HepG2 (cell line): ENCODE results near the gene PRKG1. TPM values are rescaled to one million over a fixed set of nuclear protein-coding genes. Genes with fewer than 3 reads are reported as not detected.

Experiments
- ATAC-seq: fragments of 200-7000 bp; cut with Tn5 transposase; 3 replicates; pipeline ENCODE4 v1.9.1; 2020; ENCODE audit warnings: mild to moderate bottlenecking, moderate library complexity
- BruUV-seq: library from RNA; stranded (reverse); fragments of 400-500 nt; replicated peaks from 2 replicates; lab custom pipeline; 2021; lab: Mats Ljungman, UMichigan
- CTCF ChIA-PET: fragments of 300-600 bp; formaldehyde crosslinking; extraction: SDS; loops from one replicate; lab custom pipeline; 2021; ENCODE audit warnings: low total read pairs, inconsistent platforms, low intra/inter-chr PET ratio; lab: Yijun Ruan, JAX
- POLR2A ChIA-PET: fragments of 350-600 bp; sonication (Branson Sonifier 250); formaldehyde crosslinking; loops from one replicate; lab custom pipeline; 2020; ENCODE audit warnings: antibody characterized with exemption, inconsistent platforms; lab: Yijun Ruan, JAX
- DNase-seq: peaks from one replicate; pipeline ENCODE4 v3.0.0-alpha.2; 2015; ENCODE audit warnings: low spot score
- FAIRE-seq: peaks from 3 replicates; lab custom pipeline; 2011; peaks lifted over from hg19 to GRCh38; lab: Jason Lieb, UNC
- H2AFZ ChIP-seq: one replicate; pipeline ENCODE4 v1.6.1; 2011; ENCODE audit warnings: low read length, inconsistent platforms
- H3K27ac ChIP-seq: fragments of 300-600 bp; 3 replicates; pipeline ENCODE4 v1.8.0; 2011; ENCODE audit warnings: mixed run types, mild to moderate bottlenecking, mixed read lengths, low read length, inconsistent platforms; ENCODE audit not compliant: insufficient read depth; ENCODE audit errors: extremely low read length
- H3K27me3 ChIP-seq, 2 experiments: fragments of 200-600 bp in 1 of 2; 2 replicates in 1 of 2; 3 replicates in 1 of 2; pipeline versions ENCODE4 v1.6.0 to v1.8.0; 2011; ENCODE audit warnings: low read length in 2 of 2, mild to moderate bottlenecking in 2 of 2, moderate library complexity in 2 of 2, inconsistent platforms in 1 of 2; ENCODE audit not compliant: insufficient read depth in 2 of 2, control insufficient read depth in 1 of 2
- H3K36me3 ChIP-seq, 2 experiments: fragments of 200-600 bp in 1 of 2; replicated peaks in 1 of 2; 2 replicates in 1 of 2; 3 replicates in 1 of 2; pipeline versions ENCODE4 v1.5.1 to v1.8.0; 2011; ENCODE audit warnings: low read length in 2 of 2, inconsistent platforms in 1 of 2; ENCODE audit not compliant: insufficient read depth in 2 of 2, control insufficient read depth in 1 of 2
- H3K4me1 ChIP-seq: 2 replicates; pipeline ENCODE4 v1.5.1; 2012; ENCODE audit warnings: low read length, inconsistent platforms; ENCODE audit not compliant: insufficient read depth
- H3K4me2 ChIP-seq: 2 replicates; pipeline ENCODE4 v1.6.0; 2011; ENCODE audit warnings: low read depth, low read length, inconsistent platforms
- H3K4me3 ChIP-seq, 3 experiments: fragments of 200-600 bp in 1 of 3; sonication (generic), shearing (Covaris generic) in 1 of 3; replicated peaks in 1 of 3; 2 replicates each; pipeline ENCODE4 v1.5.1; 2011 to 2016; ENCODE audit warnings: low read length in 3 of 3, inconsistent platforms in 2 of 3, low read depth in 2 of 3, mild to moderate bottlenecking in 2 of 3, control low read depth in 1 of 3, mixed read lengths in 1 of 3; ENCODE audit not compliant: insufficient read depth in 1 of 3
- H3K79me2 ChIP-seq: one replicate; pipeline ENCODE4 v1.6.1; 2011; ENCODE audit warnings: low read length, inconsistent platforms; ENCODE audit not compliant: insufficient read depth
- H3K9ac ChIP-seq: 2 replicates; pipeline ENCODE4 v1.6.0; 2011; ENCODE audit warnings: mild to moderate bottlenecking, low read depth, low read length, inconsistent platforms; ENCODE audit not compliant: insufficient read depth
- H3K9me3 ChIP-seq: 2 replicates; pipeline ENCODE4 v1.5.1; 2012; ENCODE audit warnings: mild to moderate bottlenecking, low read length
- H4K20me1 ChIP-seq: 2 replicates; pipeline ENCODE4 v1.6.0; 2011; ENCODE audit warnings: inconsistent platforms, mild to moderate bottlenecking, low read length, moderate library complexity; ENCODE audit not compliant: insufficient read depth
- BORCS8-MEF2B ChIP-seq: sonication (generic); formaldehyde crosslinking; IDR thresholded peaks from 2 replicates; pipeline ENCODE4 v1.8.0; 2022; ENCODE audit warnings: mild to moderate bottlenecking, missing genetic modification reagents
- DMAP1 ChIP-seq: IDR thresholded peaks from 2 replicates; pipeline ENCODE4 v1.6.1; 2016
- ELF3 ChIP-seq: IDR thresholded peaks from 2 replicates; pipeline ENCODE4 v1.6.1; 2016; ENCODE audit warnings: missing genetic modification reagents, missing compliant biosample characterization
- FLYWCH1 ChIP-seq: sonication (generic); formaldehyde crosslinking; IDR thresholded peaks from 2 replicates; pipeline ENCODE4 v1.8.1; 2023; ENCODE audit warnings: mild to moderate bottlenecking, missing genetic modification reagents
- JUND ChIP-seq: sonication (generic); formaldehyde crosslinking; IDR thresholded peaks from 2 replicates; pipeline ENCODE4 v1.8.0; 2022; ENCODE audit warnings: mild to moderate bottlenecking, missing genetic modification reagents
- KLF16 ChIP-seq, 2 experiments: sonication (generic) in 1 of 2; formaldehyde crosslinking in 1 of 2; IDR thresholded peaks; 2 replicates each; pipeline versions ENCODE4 v1.6.1 to v1.8.0; 2016 to 2023; ENCODE audit warnings: missing genetic modification reagents in 2 of 2, missing compliant biosample characterization in 1 of 2
- MYC ChIP-seq: sonication (generic); formaldehyde crosslinking; IDR thresholded peaks from 2 replicates; pipeline ENCODE4 v1.9.0; 2021; ENCODE audit warnings: missing genetic modification reagents, borderline replicate concordance
- NFYB ChIP-seq: sonication (generic); formaldehyde crosslinking; IDR thresholded peaks from 2 replicates; pipeline ENCODE4 v1.4.0; 2020; ENCODE audit warnings: missing genetic modification reagents
- RAD51 ChIP-seq: fragments of 450-650 bp; IDR thresholded peaks from 2 replicates; pipeline ENCODE4 v1.6.1; 2016; ENCODE audit warnings: borderline replicate concordance
- RARG ChIP-seq: sonication (generic); formaldehyde crosslinking; IDR thresholded peaks from 2 replicates; pipeline ENCODE4 v1.4.0; 2020; ENCODE audit warnings: low read depth, mild to moderate bottlenecking, missing genetic modification reagents
- RFX1 ChIP-seq: fragments of 450-650 bp; IDR thresholded peaks from 2 replicates; pipeline ENCODE4 v1.6.1; 2017
- ZNF160 ChIP-seq: sonication (generic); formaldehyde crosslinking; IDR thresholded peaks from 2 replicates; pipeline ENCODE4 v1.8.0; 2022; ENCODE audit warnings: mild to moderate bottlenecking, inconsistent platforms, missing genetic modification reagents
- ZNF343 ChIP-seq: sonication (generic); formaldehyde crosslinking; IDR thresholded peaks from 2 replicates; pipeline ENCODE4 v1.4.0; 2020; ENCODE audit warnings: mild to moderate bottlenecking, missing genetic modification reagents
- ZNF350 ChIP-seq: sonication (generic); formaldehyde crosslinking; IDR thresholded peaks from 2 replicates; pipeline ENCODE4 v1.4.0; 2020; ENCODE audit warnings: mild to moderate bottlenecking, low read depth, missing genetic modification reagents, borderline replicate concordance
- ZNF607 ChIP-seq: sonication (generic); formaldehyde crosslinking; IDR thresholded peaks from 2 replicates; pipeline ENCODE4 v1.5.1; 2020; ENCODE audit warnings: missing genetic modification reagents, mild to moderate bottlenecking, borderline replicate concordance
- ZSCAN9 ChIP-seq: IDR thresholded peaks from 2 replicates; pipeline ENCODE4 v1.6.1; 2016; ENCODE audit warnings: borderline replicate concordance
- WGBS: methylation state at CpG from one replicate; pipeline ENCODE4 v1.1.6; 2017; ENCODE audit warnings: low lambda C conversion rate; 5-methylcytosine and 5-hydroxymethylcytosine counted together
- in situ Hi-C: cut with HindIII; loops from 2 replicates; pipeline ENCODE4 v1.10.0; 2017; ENCODE audit warnings: low pct_unique_long_range_greater_than_20kb; ENCODE audit not compliant: extremely low pct_ligation_motif_present
- intact Hi-C: fragments of 100-400 bp; cut with micrococcal nuclease; formaldehyde crosslinking; loops from one replicate; pipeline ENCODE4 v1.10.0; 2022; ENCODE audit not compliant: unreplicated experiment
- polyA plus RNA-seq, 8 experiments: library from polyadenylated mRNA; depleted of rRNA in 3 of 8; stranded (reverse) in 7 of 8; unstranded in 1 of 8; fragments of >200 nt; fragmentation: Illumina TruSeq in 4 of 8; extraction: Trizol in 4 of 8; gene quantifications; 2 replicates each; pipeline versions ENCODE4 v1.2.1 to v1.2.3, GENCODE V29; 2011 to 2016; ENCODE audit warnings: low read depth in 4 of 8, missing spikeins in 1 of 8, mixed read lengths in 1 of 8; ENCODE audit not compliant: insufficient read depth in 1 of 8
- total RNA-seq, 5 experiments: library from RNA; depleted of rRNA; stranded (reverse); fragments of >200 nt; fragmentation: Illumina TruSeq; extraction: Trizol; gene quantifications; 2 replicates each; pipeline ENCODE4 v1.2.3, GENCODE V29; 2016; ENCODE audit warnings: low read depth in 1 of 5
- TF ChIP-seq, protein P1 (sequence below): IDR thresholded peaks from 2 replicates; pipeline ENCODE4 v1.6.1; 2016; ENCODE audit warnings: low read depth, control low read depth
- TF ChIP-seq, protein P2 (sequence below): IDR thresholded peaks from 2 replicates; pipeline ENCODE4 v1.6.1; 2016; ENCODE audit warnings: missing compliant biosample characterization, missing genetic modification reagents, borderline replicate concordance
- TF ChIP-seq, protein P3 (sequence below), 2 experiments: sonication (generic) in 1 of 2; formaldehyde crosslinking in 1 of 2; IDR thresholded peaks; 2 replicates each; pipeline versions ENCODE4 v1.6.1 to v1.9.0; 2014 to 2022; ENCODE audit warnings: antibody characterized with exemption in 1 of 2, borderline replicate concordance in 1 of 2, inconsistent platforms in 1 of 2, low read depth in 1 of 2, missing genetic modification reagents in 1 of 2

PRKG1 gene
- total and polyA plus RNA-seq, 2 of the 13 experiments (the other 11 are each of a cell fraction or from before 2014, with no cell fraction given): 0.01 TPM; not detected in 1

DNA sequence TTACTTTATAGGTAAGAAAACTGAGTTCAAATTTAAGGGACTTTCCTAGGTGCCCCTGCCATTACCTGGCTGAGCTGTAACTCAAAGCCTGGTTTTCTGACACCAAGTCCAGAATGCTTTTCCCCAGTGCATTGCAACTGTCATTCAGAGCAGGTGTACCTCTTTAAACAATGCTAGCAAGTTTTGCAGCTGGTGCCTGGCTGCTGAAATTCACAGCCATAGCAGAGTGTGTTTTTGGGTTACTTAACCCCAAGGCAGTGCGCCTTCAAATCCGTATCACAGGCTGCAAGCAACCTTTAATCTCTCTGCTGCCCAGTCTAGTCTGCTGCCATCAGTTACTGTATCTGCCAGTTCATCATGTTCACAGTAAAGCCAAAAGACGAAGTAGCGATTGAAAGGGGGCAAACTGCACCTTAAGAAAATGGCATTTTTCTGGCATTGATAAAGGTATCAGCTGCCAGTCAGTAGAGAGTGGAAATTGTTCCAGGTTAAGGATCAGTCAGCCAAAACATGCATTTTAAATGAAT, 359.7 kb downstream of the PRKG1 start:
- Histone ChIP-seq H3K36me3 (no peaks in the 10 kb centered on the region), H3K27me3 (no peaks in the 10 kb centered on the region), H3K4me3 (no peak overlapping the region), H3K9ac (no peak overlapping the region), H3K9me3 (no peaks in the 10 kb centered on the region), H3K79me2 (no peaks in the 10 kb centered on the region), H3K4me1 (no peaks in the 10 kb centered on the region), H3K4me2 (no peak overlapping the region), H2AFZ (no peak overlapping the region), H3K27ac (no peak overlapping the region), H4K20me1 (no peaks in the 10 kb centered on the region)
- no peak for FAIRE-seq
- TF ChIP-seq ZNF350 (CRISPR knock-in tag) (no peak), ZNF160 (CRISPR knock-in tag) (no peak), JUND (CRISPR knock-in tag) (no peak), RARG (CRISPR knock-in tag) (no peak), KLF16 (CRISPR knock-in tag; IDR thresholded peaks at IDR 0.05) (no peak), FLYWCH1 (CRISPR knock-in tag) (no peak), BORCS8-MEF2B (CRISPR knock-in tag) (no peak), RAD51 (no peak), RFX1 (no peak), ZSCAN9 (CRISPR knock-in tag) (no peak), DMAP1 (CRISPR knock-in tag) (no peak), ELF3 (CRISPR knock-in tag) (no peak), NFYB (CRISPR knock-in tag) (no peak), MYC (CRISPR knock-in tag) (no peak), ZNF343 (CRISPR knock-in tag) (no peak), ZNF607 (CRISPR knock-in tag) (no peak)
- TF ChIP-seq, protein P1, sequence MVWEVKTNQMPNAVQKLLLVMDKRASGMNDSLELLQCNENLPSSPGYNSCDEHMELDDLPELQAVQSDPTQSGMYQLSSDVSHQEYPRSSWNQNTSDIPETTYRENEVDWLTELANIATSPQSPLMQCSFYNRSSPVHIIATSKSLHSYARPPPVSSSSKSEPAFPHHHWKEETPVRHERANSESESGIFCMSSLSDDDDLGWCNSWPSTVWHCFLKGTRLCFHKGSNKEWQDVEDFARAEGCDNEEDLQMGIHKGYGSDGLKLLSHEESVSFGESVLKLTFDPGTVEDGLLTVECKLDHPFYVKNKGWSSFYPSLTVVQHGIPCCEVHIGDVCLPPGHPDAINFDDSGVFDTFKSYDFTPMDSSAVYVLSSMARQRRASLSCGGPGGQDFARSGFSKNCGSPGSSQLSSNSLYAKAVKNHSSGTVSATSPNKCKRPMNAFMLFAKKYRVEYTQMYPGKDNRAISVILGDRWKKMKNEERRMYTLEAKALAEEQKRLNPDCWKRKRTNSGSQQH (CRISPR knock-in tag): no peak
- TF ChIP-seq, protein P2, sequence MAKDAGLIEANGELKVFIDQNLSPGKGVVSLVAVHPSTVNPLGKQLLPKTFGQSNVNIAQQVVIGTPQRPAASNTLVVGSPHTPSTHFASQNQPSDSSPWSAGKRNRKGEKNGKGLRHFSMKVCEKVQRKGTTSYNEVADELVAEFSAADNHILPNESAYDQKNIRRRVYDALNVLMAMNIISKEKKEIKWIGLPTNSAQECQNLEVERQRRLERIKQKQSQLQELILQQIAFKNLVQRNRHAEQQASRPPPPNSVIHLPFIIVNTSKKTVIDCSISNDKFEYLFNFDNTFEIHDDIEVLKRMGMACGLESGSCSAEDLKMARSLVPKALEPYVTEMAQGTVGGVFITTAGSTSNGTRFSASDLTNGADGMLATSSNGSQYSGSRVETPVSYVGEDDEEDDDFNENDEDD (CRISPR knock-in tag): no peak
- TF ChIP-seq, protein P3, sequence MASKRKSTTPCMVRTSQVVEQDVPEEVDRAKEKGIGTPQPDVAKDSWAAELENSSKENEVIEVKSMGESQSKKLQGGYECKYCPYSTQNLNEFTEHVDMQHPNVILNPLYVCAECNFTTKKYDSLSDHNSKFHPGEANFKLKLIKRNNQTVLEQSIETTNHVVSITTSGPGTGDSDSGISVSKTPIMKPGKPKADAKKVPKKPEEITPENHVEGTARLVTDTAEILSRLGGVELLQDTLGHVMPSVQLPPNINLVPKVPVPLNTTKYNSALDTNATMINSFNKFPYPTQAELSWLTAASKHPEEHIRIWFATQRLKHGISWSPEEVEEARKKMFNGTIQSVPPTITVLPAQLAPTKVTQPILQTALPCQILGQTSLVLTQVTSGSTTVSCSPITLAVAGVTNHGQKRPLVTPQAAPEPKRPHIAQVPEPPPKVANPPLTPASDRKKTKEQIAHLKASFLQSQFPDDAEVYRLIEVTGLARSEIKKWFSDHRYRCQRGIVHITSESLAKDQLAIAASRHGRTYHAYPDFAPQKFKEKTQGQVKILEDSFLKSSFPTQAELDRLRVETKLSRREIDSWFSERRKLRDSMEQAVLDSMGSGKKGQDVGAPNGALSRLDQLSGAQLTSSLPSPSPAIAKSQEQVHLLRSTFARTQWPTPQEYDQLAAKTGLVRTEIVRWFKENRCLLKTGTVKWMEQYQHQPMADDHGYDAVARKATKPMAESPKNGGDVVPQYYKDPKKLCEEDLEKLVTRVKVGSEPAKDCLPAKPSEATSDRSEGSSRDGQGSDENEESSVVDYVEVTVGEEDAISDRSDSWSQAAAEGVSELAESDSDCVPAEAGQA (IDR thresholded peaks at IDR 0.05; ENCODE audit: low read depth): no peak
- TF ChIP-seq, protein P3 (CRISPR knock-in tag; IDR thresholded peaks at IDR 0.05; ENCODE audit: borderline replicate concordance): no peak
- CTCF ChIA-PET: no interaction called here
- BruUV-seq: no TSS peak
- no peak for ATAC-seq
- 3% methylated on average over 4 of the region's 4 CpGs for WGBS
- in situ Hi-C loops: no loop called here
- DNase-seq: no peak
- POLR2A ChIA-PET: no interaction called here
- intact Hi-C loops: no loop called here
